Panc1 (cell line): ENCODE results near the gene BLOC1S3.

Experiments used
- CTCF ChIP-seq: fragments of 450-650 bp; IDR thresholded peaks from 2 replicates; pipeline ENCODE4 v1.5.1; 2017; ENCODE audit warnings: mild to moderate bottlenecking
- POLR2AphosphoS5 ChIP-seq: IDR thresholded peaks from 2 replicates; pipeline ENCODE4 v1.6.1; 2012; ENCODE audit warnings: mild to moderate bottlenecking, low read depth, low read length, moderate library complexity
- SIN3A ChIP-seq: IDR thresholded peaks from 2 replicates; pipeline ENCODE4 v1.6.1; 2012; ENCODE audit warnings: low read depth, mild to moderate bottlenecking, low read length, moderate library complexity, borderline replicate concordance; ENCODE audit not compliant: insufficient read depth
- TCF7L2 ChIP-seq: IDR thresholded peaks from 2 replicates; pipeline ENCODE4 v1.6.1; 2011; ENCODE audit warnings: mild to moderate bottlenecking, low read depth, low read length, inconsistent platforms

- TF ChIP-seq CTCF (no peak), SIN3A (no peak; the same call in 1 of the 2 replicates), POLR2AphosphoS5 (peak; percentile 55; the same call in 1 of the 2 replicates), TCF7L2 (no peak)
Observed at GRCh38 chr19:45177817-45178261, 745 bp upstream of the BLOC1S3 start, which contains the start of gene TRAPPC6A.
